BE2C (cell line): ENCODE measurements around the gene ABL2.

ENCODE experiments used
- DNase-seq: peaks from one replicate; pipeline ENCODE4 v3.0.0-alpha.2; 2020
- H3K27me3 ChIP-seq: fragments of 250-450 bp; sonication (Bioruptor Pico); 2 replicates; pipeline ENCODE4 v1.5.1; 2020; ENCODE audit warnings: mild to moderate bottlenecking
- H3K36me3 ChIP-seq: fragments of 250-450 bp; sonication (Bioruptor Pico); 2 replicates; pipeline ENCODE4 v1.5.1; 2020; ENCODE audit warnings: mild to moderate bottlenecking
- H3K4me1 ChIP-seq: fragments of 250-450 bp; sonication (Bioruptor Pico); 2 replicates; pipeline ENCODE4 v1.5.1; 2020
- H3K4me3 ChIP-seq: 2 replicates; pipeline ENCODE4 v1.5.1; 2011; ENCODE audit warnings: low read depth, low read length
- H3K9me3 ChIP-seq: fragments of 250-450 bp; sonication (Bioruptor Pico); 2 replicates; pipeline ENCODE4 v1.5.1; 2020
- TF ChIP-seq, protein P1 (sequence below): IDR thresholded peaks from 2 replicates; pipeline ENCODE4 v1.5.1; 2012; ENCODE audit warnings: mild to moderate bottlenecking, low read depth, low read length

Gene ABL2

DNA sequence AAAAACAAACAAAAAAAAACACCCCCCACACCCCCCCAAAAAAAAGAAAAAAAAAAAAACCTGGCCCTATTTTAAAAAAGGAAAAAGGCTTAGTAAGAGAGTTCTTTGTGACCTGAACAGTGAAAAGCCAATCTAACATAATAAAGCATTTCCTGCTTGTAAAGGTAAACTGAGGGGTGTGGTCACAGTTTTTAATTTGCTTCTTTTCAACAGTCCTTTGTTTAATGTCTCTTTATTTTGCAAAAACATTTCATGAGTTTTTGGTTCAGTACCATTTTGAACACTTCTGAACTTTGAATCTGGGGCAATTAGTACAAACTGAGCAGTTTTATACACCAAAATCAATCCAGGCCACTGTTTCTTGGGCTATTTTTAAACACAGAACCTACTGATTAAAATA, 110.0 kb downstream of the ABL2 start:
- no peaks in the 10 kb centered on the region for H3K27me3 ChIP-seq
- H3K9me3 ChIP-seq: no peaks in the 10 kb centered on the region
- TF ChIP-seq, protein P1, sequence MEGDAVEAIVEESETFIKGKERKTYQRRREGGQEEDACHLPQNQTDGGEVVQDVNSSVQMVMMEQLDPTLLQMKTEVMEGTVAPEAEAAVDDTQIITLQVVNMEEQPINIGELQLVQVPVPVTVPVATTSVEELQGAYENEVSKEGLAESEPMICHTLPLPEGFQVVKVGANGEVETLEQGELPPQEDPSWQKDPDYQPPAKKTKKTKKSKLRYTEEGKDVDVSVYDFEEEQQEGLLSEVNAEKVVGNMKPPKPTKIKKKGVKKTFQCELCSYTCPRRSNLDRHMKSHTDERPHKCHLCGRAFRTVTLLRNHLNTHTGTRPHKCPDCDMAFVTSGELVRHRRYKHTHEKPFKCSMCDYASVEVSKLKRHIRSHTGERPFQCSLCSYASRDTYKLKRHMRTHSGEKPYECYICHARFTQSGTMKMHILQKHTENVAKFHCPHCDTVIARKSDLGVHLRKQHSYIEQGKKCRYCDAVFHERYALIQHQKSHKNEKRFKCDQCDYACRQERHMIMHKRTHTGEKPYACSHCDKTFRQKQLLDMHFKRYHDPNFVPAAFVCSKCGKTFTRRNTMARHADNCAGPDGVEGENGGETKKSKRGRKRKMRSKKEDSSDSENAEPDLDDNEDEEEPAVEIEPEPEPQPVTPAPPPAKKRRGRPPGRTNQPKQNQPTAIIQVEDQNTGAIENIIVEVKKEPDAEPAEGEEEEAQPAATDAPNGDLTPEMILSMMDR: no peak
- peaks cover 21% of the 10 kb centered on the region for H3K36me3 ChIP-seq
- H3K4me1 ChIP-seq: 0 out of 2 replicates have a peak, but pooled peaks cover 4% of the 10 kb centered on the region
- DNase-seq: no peak
- no peak overlapping the region for H3K4me3 ChIP-seq

DNA sequence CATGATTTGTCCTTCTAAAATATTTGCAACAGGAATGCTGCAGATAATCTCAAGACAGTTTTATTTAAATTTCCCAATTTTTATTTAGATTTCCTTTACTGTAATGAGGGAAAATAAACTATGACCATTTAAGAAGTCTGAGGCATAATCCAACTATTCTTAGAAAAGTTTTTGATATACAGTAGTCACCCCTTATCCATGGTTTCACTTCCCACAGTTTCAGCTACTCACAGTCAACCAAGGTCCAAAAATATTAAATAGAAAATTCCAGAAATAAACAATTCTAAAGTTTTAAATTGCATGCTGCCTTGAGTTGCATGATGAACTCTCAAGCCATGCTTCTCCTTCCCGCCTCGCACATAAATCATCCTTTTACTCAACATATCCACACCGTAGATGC, 114.3 kb downstream of the ABL2 start:
- Histone ChIP-seq H3K36me3 (peaks cover 35% of the 10 kb centered on the region), H3K27me3 (no peaks in the 10 kb centered on the region), H3K4me1 (no peaks in the 10 kb centered on the region), H3K4me3 (no peak overlapping the region), H3K9me3 (no peaks in the 10 kb centered on the region)
- DNase-seq: no peak
- TF ChIP-seq, protein P1: no peak

DNA sequence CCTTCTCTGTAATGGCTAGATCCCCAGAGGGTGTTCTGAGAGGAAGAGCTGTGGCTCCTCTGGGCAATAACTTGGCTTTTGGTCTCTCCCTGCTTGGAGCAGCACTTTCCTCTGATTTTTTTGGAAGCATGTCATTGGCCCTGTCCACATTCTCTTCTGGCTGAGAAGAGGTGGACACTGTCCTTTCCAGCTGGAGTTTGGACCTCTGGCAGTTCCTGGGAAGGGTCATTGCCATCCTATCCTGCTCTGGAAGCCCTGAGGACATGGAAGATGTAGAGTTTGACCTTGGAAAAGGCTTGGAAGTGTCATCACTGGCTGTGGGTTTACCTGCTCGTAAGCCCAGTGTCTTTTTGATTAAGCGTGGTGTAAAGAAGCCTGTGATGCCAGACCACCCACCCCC, 120.8 kb downstream of the ABL2 start:
- H3K9me3 ChIP-seq: no peaks in the 10 kb centered on the region
- 0 out of 2 replicates have a peak, but pooled peaks cover 3% of the 10 kb centered on the region for H3K4me1 ChIP-seq
- TF ChIP-seq, protein P1: no peak
- H3K4me3 ChIP-seq: no peak overlapping the region
- H3K36me3 ChIP-seq: peaks cover 45% of the 10 kb centered on the region
- no peak for DNase-seq
- no peaks in the 10 kb centered on the region for H3K27me3 ChIP-seq

DNA sequence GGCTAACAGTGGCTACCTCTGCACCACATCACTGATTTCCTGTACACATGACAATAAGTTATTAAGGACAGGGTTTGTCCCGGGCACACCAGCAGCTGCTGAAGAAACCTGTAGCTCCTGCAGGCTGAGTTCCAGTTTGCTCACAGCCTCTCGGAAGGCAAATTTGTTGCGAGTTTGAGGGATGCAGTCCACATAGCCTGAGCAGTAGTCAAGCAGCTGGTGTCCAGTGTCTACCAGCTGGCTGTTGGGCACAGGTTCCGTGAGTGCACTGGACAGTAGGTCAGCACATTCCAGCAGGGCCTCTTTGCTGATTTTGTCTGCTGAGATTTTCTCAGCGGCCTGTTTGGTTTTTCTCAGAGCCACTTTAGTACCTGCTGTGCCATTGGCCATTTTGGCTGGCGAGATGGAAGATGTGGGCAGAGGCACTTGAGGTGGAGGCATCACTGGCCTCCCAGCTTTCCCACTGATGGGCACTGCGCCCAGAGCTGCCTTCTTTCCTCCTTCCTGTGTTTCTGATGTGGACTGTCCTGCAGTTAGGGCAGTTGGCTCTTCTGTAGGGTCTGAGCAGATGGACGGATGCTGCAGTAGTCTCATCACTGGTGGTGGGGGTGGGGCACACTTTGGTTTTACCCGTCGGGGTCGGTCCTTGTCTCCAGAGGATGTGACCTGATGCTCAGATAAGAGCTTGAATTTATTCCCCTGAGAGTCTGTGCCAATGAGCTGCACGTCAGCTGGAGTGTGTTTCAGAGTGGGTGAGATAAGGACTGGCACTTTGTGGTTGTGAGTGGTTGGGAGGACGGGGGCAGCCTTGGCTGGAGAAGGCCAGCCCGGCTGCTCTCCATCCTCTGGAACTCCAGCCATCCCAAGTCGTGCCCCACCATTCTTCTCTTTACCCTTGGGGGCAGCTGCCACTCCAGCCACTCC, 121.5 kb downstream of the ABL2 start:
- peaks cover 45% of the 10 kb centered on the region for H3K36me3 ChIP-seq
- DNase-seq: peak; percentile 24
- H3K9me3 ChIP-seq: no peaks in the 10 kb centered on the region
- H3K4me3 ChIP-seq: no peak overlapping the region
- no peaks in the 10 kb centered on the region for H3K27me3 ChIP-seq
- H3K4me1 ChIP-seq: 0 out of 2 replicates have a peak, but pooled peaks cover 3% of the 10 kb centered on the region
- TF ChIP-seq, protein P1: no peak

DNA sequence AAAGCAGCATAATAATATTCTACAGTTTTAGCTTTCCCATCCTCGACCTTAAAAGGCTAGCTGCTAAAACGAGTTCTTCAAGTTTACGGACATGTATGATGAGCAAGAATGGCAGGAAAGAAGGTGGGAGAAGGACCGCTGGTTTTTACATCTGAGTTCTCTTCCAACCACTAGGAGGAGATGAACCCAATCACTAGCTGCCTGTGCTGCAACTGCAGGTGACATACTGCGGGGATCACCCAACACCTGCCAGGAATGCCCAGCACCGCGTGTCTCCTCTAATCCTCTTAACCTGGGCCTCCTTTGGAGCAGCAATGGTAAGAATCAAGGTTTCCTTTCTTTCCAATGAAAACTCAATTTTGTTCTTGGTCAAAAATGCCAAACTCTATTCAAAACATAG, 124.1 kb downstream of the ABL2 start:
- DNase-seq: no peak
- no peaks in the 10 kb centered on the region for H3K9me3 ChIP-seq
- 0 out of 2 replicates have a peak, but pooled peaks cover 3% of the 10 kb centered on the region for H3K4me1 ChIP-seq
- H3K36me3 ChIP-seq: peaks cover 30% of the 10 kb centered on the region
- H3K4me3 ChIP-seq: no peak overlapping the region
- TF ChIP-seq, protein P1: peak; percentile 52
- H3K27me3 ChIP-seq: no peaks in the 10 kb centered on the region

DNA sequence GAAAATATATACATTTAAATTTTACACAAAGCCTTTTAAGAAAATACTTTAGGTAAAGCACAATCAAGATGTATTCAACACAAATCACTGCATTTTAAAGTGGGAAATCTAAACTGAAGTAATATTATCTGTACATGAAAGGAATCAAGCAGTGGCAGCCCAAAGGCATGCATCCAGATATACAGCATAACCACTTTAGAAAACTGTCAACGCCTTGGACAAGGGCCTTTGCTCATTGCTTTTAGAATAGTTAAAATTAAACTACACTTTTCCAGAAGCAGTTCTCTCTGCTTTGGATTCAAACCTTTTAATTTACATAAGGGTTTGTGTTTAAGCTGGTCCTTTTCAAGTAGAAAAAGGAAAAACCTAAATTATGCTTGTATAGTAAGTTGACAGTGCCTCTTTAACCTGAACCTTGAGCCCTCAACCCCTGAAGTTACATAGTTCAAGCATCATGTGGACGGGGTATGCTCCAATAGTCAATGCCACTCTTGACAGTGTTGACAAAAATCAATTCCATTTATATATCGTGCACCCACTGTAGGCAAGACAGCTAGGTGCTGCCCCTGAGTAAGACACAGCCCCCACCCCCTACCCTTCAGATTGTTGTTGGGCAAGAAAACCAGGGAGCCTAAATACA, 124.7 kb downstream of the ABL2 start:
- no peak overlapping the region for H3K4me3 ChIP-seq
- no peaks in the 10 kb centered on the region for H3K27me3 ChIP-seq
- TF ChIP-seq, protein P1: no peak
- no peaks in the 10 kb centered on the region for H3K9me3 ChIP-seq
- no peak for DNase-seq
- peaks cover 24% of the 10 kb centered on the region for H3K36me3 ChIP-seq
- H3K4me1 ChIP-seq: 0 out of 2 replicates have a peak, but pooled peaks cover 3% of the 10 kb centered on the region
